ENCODE data around the gene STX3. TPM values are rescaled to one million over a fixed set of nuclear protein-coding genes. Genes with fewer than 3 reads are reported as not detected.

Gene STX3
- total RNA-seq, 1 donor from 2014 or later = 14.5 TPM

DNA sequence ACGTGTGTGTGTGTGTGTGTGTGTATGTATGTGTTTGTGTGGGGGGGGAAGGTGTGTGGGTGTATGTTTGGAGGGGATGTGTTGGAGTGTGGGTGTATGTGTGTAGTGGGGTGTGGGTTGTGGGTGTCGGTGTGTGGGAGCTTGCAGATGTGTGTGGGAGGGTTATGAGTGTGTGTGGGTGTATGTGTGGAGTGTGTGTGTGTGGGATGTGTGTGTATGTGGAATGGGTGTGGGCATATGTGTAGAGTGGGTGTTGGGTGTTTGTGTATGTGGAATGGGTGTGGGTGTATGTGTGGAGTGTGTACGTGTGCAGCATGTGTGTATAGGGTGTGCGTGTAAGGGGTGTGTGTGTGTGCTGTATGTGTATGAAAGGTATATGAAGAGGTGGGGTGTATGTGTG is 14.7 kb downstream of the STX3 start:
- TF ChIP-seq, protein P1, sequence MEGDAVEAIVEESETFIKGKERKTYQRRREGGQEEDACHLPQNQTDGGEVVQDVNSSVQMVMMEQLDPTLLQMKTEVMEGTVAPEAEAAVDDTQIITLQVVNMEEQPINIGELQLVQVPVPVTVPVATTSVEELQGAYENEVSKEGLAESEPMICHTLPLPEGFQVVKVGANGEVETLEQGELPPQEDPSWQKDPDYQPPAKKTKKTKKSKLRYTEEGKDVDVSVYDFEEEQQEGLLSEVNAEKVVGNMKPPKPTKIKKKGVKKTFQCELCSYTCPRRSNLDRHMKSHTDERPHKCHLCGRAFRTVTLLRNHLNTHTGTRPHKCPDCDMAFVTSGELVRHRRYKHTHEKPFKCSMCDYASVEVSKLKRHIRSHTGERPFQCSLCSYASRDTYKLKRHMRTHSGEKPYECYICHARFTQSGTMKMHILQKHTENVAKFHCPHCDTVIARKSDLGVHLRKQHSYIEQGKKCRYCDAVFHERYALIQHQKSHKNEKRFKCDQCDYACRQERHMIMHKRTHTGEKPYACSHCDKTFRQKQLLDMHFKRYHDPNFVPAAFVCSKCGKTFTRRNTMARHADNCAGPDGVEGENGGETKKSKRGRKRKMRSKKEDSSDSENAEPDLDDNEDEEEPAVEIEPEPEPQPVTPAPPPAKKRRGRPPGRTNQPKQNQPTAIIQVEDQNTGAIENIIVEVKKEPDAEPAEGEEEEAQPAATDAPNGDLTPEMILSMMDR (IDR thresholded peaks at IDR 0.05) = no peak
- CTCF ChIA-PET = interaction anchor here (1.5 kb wide), 1 partner anchor 15 kb away, joined by 4 read pairs; the partner anchor contains the start of gene STX3
- intact Hi-C loops (cut with micrococcal nuclease) = no loop called here
- Mint-ChIP-seq H3K36me3 (ENCODE audit: low read depth) (peaks cover 7% of the 10 kb centered on the region), H3K4me1 (peaks cover 39% of the 10 kb centered on the region), H3K27ac (no peak overlapping the region), H3K27me3 (no peaks in the 10 kb centered on the region), H3K4me3 (no peak overlapping the region), H3K9me3 (no peaks in the 10 kb centered on the region)
- POLR2A ChIA-PET = no interaction called here
- DNase-seq = no peak
- no peak for ATAC-seq (ENCODE audit: low read depth)

DNA sequence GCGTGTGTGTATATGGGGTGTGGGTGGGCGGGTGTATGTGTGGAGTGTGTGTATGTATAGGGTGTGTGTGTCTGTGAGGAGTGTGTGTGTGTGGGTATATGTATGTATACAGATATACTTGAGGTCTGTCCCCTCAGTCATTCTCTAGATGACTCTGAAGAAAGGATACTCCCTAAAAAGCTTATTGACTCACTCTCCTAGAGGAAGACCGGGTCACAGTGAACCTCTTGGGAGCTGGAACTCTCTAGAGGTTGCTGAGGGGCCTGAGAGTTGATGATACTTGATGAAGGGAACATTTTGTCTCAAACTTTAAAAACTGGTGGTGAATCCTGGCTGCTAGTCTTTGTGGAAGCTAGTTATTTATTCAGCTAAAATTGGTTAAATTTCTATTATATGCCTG is 15.1 kb downstream of the STX3 start:
- H3K27ac Mint-ChIP-seq = no peak overlapping the region
- H3K4me1 Mint-ChIP-seq = peaks cover 34% of the 10 kb centered on the region
- CTCF ChIA-PET = interaction anchor here (1.5 kb wide), 1 partner anchor 16 kb away, joined by 4 read pairs; the partner anchor contains the start of gene STX3
- POLR2A ChIA-PET = no interaction called here
- ATAC-seq (ENCODE audit: low read depth) (no peak), DNase-seq (no peak)
- H3K27me3 Mint-ChIP-seq = no peaks in the 10 kb centered on the region
- peaks cover 10% of the 10 kb centered on the region for H3K36me3 Mint-ChIP-seq (ENCODE audit: low read depth)
- TF ChIP-seq, protein P1 (IDR thresholded peaks at IDR 0.05) = no peak
- no peak overlapping the region for H3K4me3 Mint-ChIP-seq
- no peaks in the 10 kb centered on the region for H3K9me3 Mint-ChIP-seq
- intact Hi-C loops (cut with micrococcal nuclease) = no loop called here

DNA sequence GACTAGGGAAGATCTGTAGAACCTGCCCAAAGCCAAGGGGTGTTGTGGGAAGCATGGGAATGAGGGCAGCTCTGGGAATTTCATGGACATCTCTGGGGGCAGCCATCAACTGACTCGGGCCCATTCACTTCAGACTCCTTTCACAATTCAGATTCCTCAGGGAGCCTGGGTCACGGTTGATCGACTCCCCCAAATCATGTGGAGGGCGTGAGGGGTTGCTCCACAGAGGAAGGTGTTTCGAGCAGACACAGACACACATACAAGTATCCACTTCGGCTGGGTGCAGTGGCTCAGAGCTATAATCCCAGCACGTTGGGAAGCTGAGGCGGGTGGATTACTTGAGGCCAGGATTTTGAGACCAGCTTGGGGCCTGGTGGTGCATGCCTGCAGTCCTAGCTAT is 15.7 kb downstream of the STX3 start:
- H3K27ac Mint-ChIP-seq = no peak overlapping the region

DNA sequence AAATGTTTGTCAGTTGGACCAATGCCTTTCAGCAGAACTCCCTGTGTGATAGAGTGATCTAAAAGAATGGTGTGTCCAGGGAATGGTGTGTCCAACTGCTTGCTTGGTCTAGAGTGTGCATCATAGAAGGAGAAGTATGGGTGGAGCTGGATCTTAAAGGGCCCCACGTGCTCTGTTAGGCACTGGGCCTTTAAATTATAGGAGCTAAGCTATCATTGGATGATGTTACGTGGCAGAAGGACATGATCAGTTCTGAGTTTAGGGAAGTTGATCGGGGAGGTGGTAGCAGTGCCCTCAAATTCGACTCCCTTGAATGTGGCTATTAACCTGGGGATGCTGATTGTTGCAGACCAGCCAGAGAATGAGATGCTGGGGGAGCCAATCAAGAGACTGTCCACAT is 16.4 kb downstream of the STX3 start:
- peak overlapping the region; percentile 92 for H3K27ac Mint-ChIP-seq
- H3K4me1 Mint-ChIP-seq = peaks cover 35% of the 10 kb centered on the region
- H3K27me3 Mint-ChIP-seq = no peaks in the 10 kb centered on the region
- peaks cover 16% of the 10 kb centered on the region for H3K36me3 Mint-ChIP-seq (ENCODE audit: low read depth)
- CTCF ChIA-PET = interaction anchor here (1.2 to 1.8 kb wide), 3 partner anchors 17 to 34 kb away, joined by 3 to 16 read pairs (median 6); partner anchors contain the start of gene STX3
- TF ChIP-seq, protein P1 (IDR thresholded peaks at IDR 0.05) = no peak
- ATAC-seq (ENCODE audit: low read depth) (no peak), DNase-seq (no peak)
- H3K9me3 Mint-ChIP-seq = no peaks in the 10 kb centered on the region
- POLR2A ChIA-PET = interaction anchor here (0.7 to 2.9 kb wide), 5 partner anchors 12 to 156 kb away, joined by 3 to 43 read pairs (median 5); partner anchors contain the start of genes OSBP, PATL1 and STX3
- intact Hi-C loops (cut with micrococcal nuclease) = loop anchor here (1.0 kb wide), 1 partner anchor 17 kb away; no protein-coding TSS in a partner anchor
- peak overlapping the region; percentile 62 for H3K4me3 Mint-ChIP-seq

More for the DNA sequence above, 15.7 kb downstream of the STX3 start:
- Mint-ChIP-seq H3K9me3 (no peaks in the 10 kb centered on the region), H3K4me1 (peaks cover 34% of the 10 kb centered on the region), H3K27me3 (no peaks in the 10 kb centered on the region), H3K36me3 (ENCODE audit: low read depth) (peaks cover 14% of the 10 kb centered on the region), H3K4me3 (no peak overlapping the region)
- POLR2A ChIA-PET = interaction anchor here (0.6 to 2.9 kb wide), 2 partner anchors 15 to 102 kb away, joined by 4 to 43 read pairs; partner anchors contain the start of genes PATL1 and STX3
- intact Hi-C loops (cut with micrococcal nuclease) = no loop called here
- TF ChIP-seq, protein P1 (IDR thresholded peaks at IDR 0.05) = no peak
- ATAC-seq (ENCODE audit: low read depth) (no peak), DNase-seq (no peak)
- CTCF ChIA-PET = no interaction called here

DNA sequence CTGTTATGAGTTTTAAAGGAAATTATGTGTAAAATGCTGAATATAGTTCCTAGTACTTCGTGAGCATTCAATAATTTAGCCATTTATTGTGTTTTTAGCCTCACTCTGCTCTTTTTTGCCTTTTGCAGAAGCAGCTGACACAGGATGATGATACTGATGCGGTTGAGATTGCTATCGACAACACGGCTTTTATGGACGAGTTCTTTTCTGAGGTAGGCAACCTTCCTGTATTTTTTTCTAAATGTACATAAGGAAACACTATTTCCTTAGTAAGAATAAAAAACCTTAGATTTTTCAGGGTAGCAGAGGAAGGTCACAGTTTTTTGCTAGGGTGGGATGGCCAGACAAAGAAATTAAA is 17.9 kb downstream of the STX3 start:
- no peaks in the 10 kb centered on the region for H3K9me3 Mint-ChIP-seq
- peak overlapping the region; percentile 92 for H3K27ac Mint-ChIP-seq
- POLR2A ChIA-PET = interaction anchor here (0.9 to 2.9 kb wide), 3 partner anchors 12 to 104 kb away, joined by 3 to 43 read pairs (median 10); partner anchors contain the start of genes PATL1 and STX3
- intact Hi-C loops (cut with micrococcal nuclease) = no loop called here
- ATAC-seq (ENCODE audit: low read depth) (no peak), DNase-seq (no peak)
- CTCF ChIA-PET = interaction anchor here (1.2 to 1.8 kb wide), 3 partner anchors 18 to 32 kb away, joined by 3 to 16 read pairs (median 6); partner anchors contain the start of gene STX3
- H3K4me1 Mint-ChIP-seq = peaks cover 36% of the 10 kb centered on the region
- no peak overlapping the region for H3K4me3 Mint-ChIP-seq
- peaks cover 20% of the 10 kb centered on the region for H3K36me3 Mint-ChIP-seq (ENCODE audit: low read depth)
- H3K27me3 Mint-ChIP-seq = no peaks in the 10 kb centered on the region
- TF ChIP-seq, protein P1 (IDR thresholded peaks at IDR 0.05) = no peak
